Measurements from ENCODE around the gene CNKSR2. TPM values are rescaled to one million over a fixed set of nuclear protein-coding genes. Genes with fewer than 3 reads are reported as not detected.

Gene CNKSR2
- total RNA-seq, 4 donors from 2014 or later: 4.8 to 20.2 TPM; not detected in 2

GRCh38 chrX:21656587-21657317, 282.5 kb downstream of the CNKSR2 start:
- TF ChIP-seq POLR2A (IDR thresholded peaks at IDR 0.05): no peak
- TF ChIP-seq CTCF (IDR thresholded peaks at IDR 0.05): no peak

GRCh38 chrX:21657318-21658151, 283.3 kb downstream of the CNKSR2 start:
- H3K36me3 ChIP-seq: no peaks in the 10 kb centered on the region
- no peaks in the 10 kb centered on the region for H3K9me3 ChIP-seq
- no peak for DNase-seq
- no peaks in the 10 kb centered on the region for H3K4me1 ChIP-seq
- no peak overlapping the region for H3K27ac ChIP-seq
- intact Hi-C loops (cut with DNase I; ENCODE audit: low total_unique reads): no loop called here
- peaks cover 0 to 5% of the 10 kb centered on the region in 2 donors for H3K27me3 ChIP-seq
- no peak overlapping the region for H3K4me3 ChIP-seq
- no peak for TF ChIP-seq CTCF (IDR thresholded peaks at IDR 0.05)
- TF ChIP-seq POLR2A (IDR thresholded peaks at IDR 0.05): no peak

More at GRCh38 chrX:21656587-21657317, 282.5 kb downstream of the CNKSR2 start:
- Histone ChIP-seq H3K27ac (no peak overlapping the region), H3K4me3 (no peak overlapping the region), H3K27me3 (peaks cover 0 to 5% of the 10 kb centered on the region in 2 donors), H3K36me3 (no peaks in the 10 kb centered on the region), H3K9me3 (no peaks in the 10 kb centered on the region), H3K4me1 (no peaks in the 10 kb centered on the region)
- intact Hi-C loops (cut with DNase I; ENCODE audit: low total_unique reads): no loop called here
- no peak for DNase-seq

- Histone ChIP-seq H3K4me1 (no peaks in the 10 kb centered on the region), H3K4me3 (no peak within 1 kb of the TSS), H3K9me3 (no peaks in the 10 kb centered on the region), H3K27me3 (peaks cover 0 to 5% of the 10 kb centered on the region in 2 donors), H3K36me3 (no peaks in the 10 kb centered on the region), H3K27ac (no peak within 1 kb of the TSS)
- TF ChIP-seq POLR2A (IDR thresholded peaks at IDR 0.05): no peak
- TF ChIP-seq CTCF (IDR thresholded peaks at IDR 0.05): no peak
- intact Hi-C loops (cut with DNase I; ENCODE audit: low total_unique reads): no loop called here
- DNase-seq: no peak
Observed at GRCh38 chrX:21658152-21658737, 284.0 kb downstream of the CNKSR2 start, which contains the start of gene KLHL34. KLHL34 (minus strand) TSS chrX:21658330; CDS start chrX:21657788, 542 bp downstream.

- intact Hi-C loops (cut with DNase I; ENCODE audit: low total_unique reads): no loop called here
- Histone ChIP-seq H3K4me3 (no peak overlapping the region), H3K9me3 (no peaks in the 10 kb centered on the region), H3K36me3 (no peaks in the 10 kb centered on the region), H3K27ac (no peak overlapping the region), H3K27me3 (peaks cover 0 to 5% of the 10 kb centered on the region in 2 donors), H3K4me1 (no peaks in the 10 kb centered on the region)
- TF ChIP-seq CTCF (IDR thresholded peaks at IDR 0.05): no peak
- no peak for DNase-seq
Observed at GRCh38 chrX:21658746-21659145, 284.5 kb downstream of the CNKSR2 start.

Data from uterus (tissue), 4 donors.